CD14-positive monocyte (primary cell): ENCODE data around the gene RITA1. TPM values are rescaled to one million over a fixed set of nuclear protein-coding genes. Genes with fewer than 3 reads are reported as not detected.

Experiments used
- DNase-seq, 3 donors: peaks; one replicate each; pipeline ENCODE4 v3.0.0-alpha.2; 2011 to 2022
- H2AFZ ChIP-seq: 2 replicates; pipeline ENCODE4 v1.6.0; 2012; ENCODE audit warnings: mild to moderate bottlenecking, low read depth, low read length, inconsistent platforms; ENCODE audit not compliant: insufficient read depth, poor library complexity, severe bottlenecking
- H3K27ac ChIP-seq, 2 donors: 1 replicate in 1 of 2; 2 replicates in 1 of 2; pipeline ENCODE4 v1.5.1; 2012 to 2013; ENCODE audit warnings: low read length in 2 of 2, control low read depth in 1 of 2, inconsistent platforms in 1 of 2, low read depth in 1 of 2, mild to moderate bottlenecking in 1 of 2
- H3K27me3 ChIP-seq, 2 donors: one replicate each; pipeline versions ENCODE4 v1.6.0 to v1.6.1; 2011 to 2013; ENCODE audit warnings: low read length in 2 of 2; ENCODE audit not compliant: control insufficient read depth in 2 of 2, insufficient read depth in 2 of 2
- H3K36me3 ChIP-seq, 2 donors: replicated peaks in 1 of 2; 1 replicate in 1 of 2; 2 replicates in 1 of 2; pipeline versions ENCODE4 v1.5.1 to v1.6.1; 2012 to 2013; ENCODE audit warnings: low read length in 2 of 2, control low read depth in 1 of 2, inconsistent platforms in 1 of 2, mild to moderate bottlenecking in 1 of 2; ENCODE audit not compliant: insufficient read depth in 2 of 2, control insufficient read depth in 1 of 2
- H3K4me1 ChIP-seq, 2 donors: 1 replicate in 1 of 2; 2 replicates in 1 of 2; pipeline versions ENCODE4 v1.5.1 to v1.6.1; 2012 to 2013; ENCODE audit warnings: low read length in 2 of 2, control low read depth in 1 of 2, inconsistent platforms in 1 of 2, mild to moderate bottlenecking in 1 of 2, moderate library complexity in 1 of 2; ENCODE audit not compliant: insufficient read depth in 2 of 2, control insufficient read depth in 1 of 2
- H3K4me2 ChIP-seq: replicated peaks from 2 replicates; pipeline ENCODE3; 2012; ENCODE audit warnings: low read length, moderate library complexity, mild to moderate bottlenecking; ENCODE audit not compliant: poor library complexity, severe bottlenecking; ENCODE audit errors: extremely low read depth
- H3K4me3 ChIP-seq, 3 experiments: fragments of 200-600 bp in 1 of 3; sonication (generic) in 1 of 3; replicated peaks in 1 of 3; 1 replicate in 2 of 3; 2 replicates in 1 of 3; pipeline ENCODE4 v1.5.1; 2011 to 2013; ENCODE audit warnings: low read length in 3 of 3, mild to moderate bottlenecking in 3 of 3, control low read depth in 2 of 3, low read depth in 2 of 3, inconsistent platforms in 1 of 3, moderate library complexity in 1 of 3
- H3K79me2 ChIP-seq: 2 replicates; pipeline ENCODE4 v1.6.0; 2012; ENCODE audit warnings: mild to moderate bottlenecking, control low read depth, inconsistent platforms, low read length, moderate library complexity; ENCODE audit not compliant: insufficient read depth
- H3K9ac ChIP-seq: 2 replicates; pipeline ENCODE4 v1.6.0; 2017; ENCODE audit warnings: low read length, mild to moderate bottlenecking; ENCODE audit not compliant: insufficient read depth, poor library complexity, severe bottlenecking
- H3K9me3 ChIP-seq, 2 donors: replicated peaks in 1 of 2; 1 replicate in 1 of 2; 2 replicates in 1 of 2; pipeline versions ENCODE4 v1.5.1 to v1.6.1; 2012 to 2013; ENCODE audit warnings: low read length in 2 of 2, control low read depth in 1 of 2; ENCODE audit not compliant: control insufficient read depth in 1 of 2, insufficient read depth in 1 of 2
- H4K20me1 ChIP-seq: 2 replicates; pipeline ENCODE4 v1.6.0; 2012; ENCODE audit warnings: mild to moderate bottlenecking, low read length, control low read depth, moderate library complexity; ENCODE audit not compliant: insufficient read depth
- H3K27ac Mint-ChIP-seq, 7 donors: one replicate each; pipeline ENCODE4 v1.8.0; 2020; ENCODE audit warnings: mild to moderate bottlenecking in 7 of 7, mixed read lengths in 7 of 7, moderate library complexity in 6 of 7, inconsistent platforms in 2 of 7
- H3K27me3 Mint-ChIP-seq, 3 donors: one replicate each; pipeline ENCODE4 v1.8.0; 2021 to 2022; ENCODE audit warnings: low read depth in 3 of 3, mild to moderate bottlenecking in 3 of 3, mixed read lengths in 3 of 3, moderate library complexity in 3 of 3, inconsistent platforms in 1 of 3
- H3K36me3 Mint-ChIP-seq, 2 donors: one replicate each; pipeline ENCODE4 v1.8.0; 2020; ENCODE audit warnings: mixed read lengths in 2 of 2, inconsistent platforms in 1 of 2, mild to moderate bottlenecking in 1 of 2
- H3K4me1 Mint-ChIP-seq: one replicate; pipeline ENCODE4 v1.8.0; 2020; ENCODE audit warnings: mild to moderate bottlenecking, mixed read lengths
- H3K4me3 Mint-ChIP-seq, 2 donors: one replicate each; pipeline ENCODE4 v1.8.0; 2020; ENCODE audit warnings: mild to moderate bottlenecking in 2 of 2, mixed read lengths in 2 of 2, moderate library complexity in 1 of 2
- H3K9me3 Mint-ChIP-seq, 7 donors: one replicate each; pipeline ENCODE4 v1.8.0; 2020 to 2022; ENCODE audit warnings: mixed read lengths in 7 of 7, mild to moderate bottlenecking in 6 of 7, moderate library complexity in 6 of 7, inconsistent platforms in 2 of 7
- WGBS: methylation state at CpG from one replicate; pipeline ENCODE4 v1.1.5; 2013; ENCODE audit warnings: missing lambda C conversion rate; ENCODE audit not compliant: insufficient coverage; 5-methylcytosine and 5-hydroxymethylcytosine counted together
- intact Hi-C, 2 donors: fragments of 100-400 bp; cut with micrococcal nuclease; formaldehyde crosslinking; loops; one replicate each; pipeline versions ENCODE4 v1.15.0 to v1.15.1; 2023
- polyA plus RNA-seq, 3 donors: library from polyadenylated mRNA; depleted of rRNA in 1 of 3; unstranded in 2 of 3; stranded (reverse) in 1 of 3; fragments of 300-500 nt in 2 of 3; fragments of >200 nt in 1 of 3; fragmentation: Illumina TruSeq in 2 of 3; gene quantifications; 1 replicate in 2 of 3; 2 replicates in 1 of 3; pipeline ENCODE4 v1.2.3, GENCODE V29; 2012 to 2021
- TF ChIP-seq, protein P1 (sequence below): fragments of 200-600 bp; IDR thresholded peaks from one replicate; pipeline ENCODE4 v1.8.0; 2022; ENCODE audit warnings: antibody characterized with exemption, mild to moderate bottlenecking

RITA1 gene
- polyA plus RNA-seq, 3 donors: 4.9 to 17.6 (median 16.4) TPM

DNA sequence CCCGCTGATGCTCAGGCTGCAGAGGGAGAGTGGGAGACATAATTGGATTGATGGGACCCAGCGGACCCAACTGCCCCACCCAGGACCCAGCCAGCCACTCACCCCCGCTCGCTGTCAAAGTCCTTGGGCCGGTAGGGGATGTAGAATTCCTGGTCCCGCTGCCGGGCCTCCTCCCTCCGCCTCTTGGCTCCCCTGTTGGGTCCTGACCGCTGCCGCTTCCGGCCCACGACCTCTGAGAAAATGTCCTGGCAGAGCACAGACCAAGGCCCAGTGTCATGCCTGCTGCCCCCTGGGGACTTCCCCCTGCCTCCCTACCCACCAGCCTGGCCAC, 22.5 kb upstream of the RITA1 start:
- peaks cover 87 to 97% of the 10 kb centered on the region in 2 donors for H3K36me3 Mint-ChIP-seq

DNA sequence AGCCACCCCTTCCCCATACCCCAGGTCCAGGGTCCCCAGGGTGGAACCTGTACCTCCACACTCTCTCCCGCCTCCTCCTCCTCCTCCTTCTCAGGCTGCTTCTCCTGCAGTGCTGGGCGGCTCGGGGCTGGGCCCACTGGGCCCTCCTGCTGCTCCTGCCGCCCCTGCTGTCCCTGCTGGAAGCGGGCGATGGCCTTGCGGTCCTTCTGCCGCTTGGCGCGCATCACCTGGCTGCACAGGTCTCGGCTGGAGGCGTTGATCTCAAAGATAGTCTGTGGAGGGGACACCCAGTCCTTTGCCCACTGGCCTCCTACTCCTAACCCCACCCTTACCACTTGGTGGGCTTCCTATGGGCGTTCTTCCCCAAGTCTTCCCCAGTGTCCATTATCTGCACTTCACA, 21.5 kb upstream of the RITA1 start:
- Histone ChIP-seq H3K27ac (no peak overlapping the region), H4K20me1 (no peaks in the 10 kb centered on the region), H2AFZ (no peak overlapping the region), H3K36me3 (peaks cover 92 to 98% of the 10 kb centered on the region in 2 donors), H3K4me1 (no peaks in the 10 kb centered on the region), H3K27me3 (no peaks in the 10 kb centered on the region), H3K79me2 (no peaks in the 10 kb centered on the region), H3K4me3 (no peak overlapping the region), H3K9me3 (no peaks in the 10 kb centered on the region), H3K4me2 (no peak overlapping the region), H3K9ac (no peak overlapping the region)
- TF ChIP-seq, protein P1, sequence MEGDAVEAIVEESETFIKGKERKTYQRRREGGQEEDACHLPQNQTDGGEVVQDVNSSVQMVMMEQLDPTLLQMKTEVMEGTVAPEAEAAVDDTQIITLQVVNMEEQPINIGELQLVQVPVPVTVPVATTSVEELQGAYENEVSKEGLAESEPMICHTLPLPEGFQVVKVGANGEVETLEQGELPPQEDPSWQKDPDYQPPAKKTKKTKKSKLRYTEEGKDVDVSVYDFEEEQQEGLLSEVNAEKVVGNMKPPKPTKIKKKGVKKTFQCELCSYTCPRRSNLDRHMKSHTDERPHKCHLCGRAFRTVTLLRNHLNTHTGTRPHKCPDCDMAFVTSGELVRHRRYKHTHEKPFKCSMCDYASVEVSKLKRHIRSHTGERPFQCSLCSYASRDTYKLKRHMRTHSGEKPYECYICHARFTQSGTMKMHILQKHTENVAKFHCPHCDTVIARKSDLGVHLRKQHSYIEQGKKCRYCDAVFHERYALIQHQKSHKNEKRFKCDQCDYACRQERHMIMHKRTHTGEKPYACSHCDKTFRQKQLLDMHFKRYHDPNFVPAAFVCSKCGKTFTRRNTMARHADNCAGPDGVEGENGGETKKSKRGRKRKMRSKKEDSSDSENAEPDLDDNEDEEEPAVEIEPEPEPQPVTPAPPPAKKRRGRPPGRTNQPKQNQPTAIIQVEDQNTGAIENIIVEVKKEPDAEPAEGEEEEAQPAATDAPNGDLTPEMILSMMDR: no peak
- no peaks in the 10 kb centered on the region for H3K4me1 Mint-ChIP-seq
- no peaks in the 10 kb centered on the region for H3K27me3 Mint-ChIP-seq
- intact Hi-C loops: no loop called here
- H3K36me3 Mint-ChIP-seq: peaks cover 86 to 97% of the 10 kb centered on the region in 2 donors
- no peak overlapping the region for H3K27ac Mint-ChIP-seq
- WGBS: 98% methylated on average over 7 of the region's 13 CpGs
- H3K9me3 Mint-ChIP-seq: no peaks in the 10 kb centered on the region
- no peak overlapping the region for H3K4me3 Mint-ChIP-seq
- DNase-seq: no peak

More for the DNA sequence above, 22.5 kb upstream of the RITA1 start:
- Histone ChIP-seq H3K4me3 (no peak overlapping the region), H3K4me1 (no peaks in the 10 kb centered on the region), H3K27ac (no peak overlapping the region), H3K4me2 (no peak overlapping the region), H3K27me3 (no peaks in the 10 kb centered on the region), H3K9ac (no peak overlapping the region), H3K9me3 (no peaks in the 10 kb centered on the region), H3K79me2 (no peaks in the 10 kb centered on the region), H2AFZ (no peak overlapping the region), H4K20me1 (no peaks in the 10 kb centered on the region), H3K36me3 (peaks cover 94 to 98% of the 10 kb centered on the region in 2 donors)
- no peak overlapping the region for H3K27ac Mint-ChIP-seq
- TF ChIP-seq, protein P1: no peak
- 93% methylated on average over 11 of the region's 12 CpGs for WGBS
- H3K4me1 Mint-ChIP-seq: no peaks in the 10 kb centered on the region
- H3K9me3 Mint-ChIP-seq: no peaks in the 10 kb centered on the region
- H3K27me3 Mint-ChIP-seq: peaks cover 0 to 3% (median 0%) of the 10 kb centered on the region in 3 donors
- no peak for DNase-seq
- H3K4me3 Mint-ChIP-seq: no peak overlapping the region
- intact Hi-C loops: no loop called here
